ENCODE measurements around the gene LCORL.
"Not testable (repeated sequence)": the region's sequence is repeated elsewhere in the genome, so short reads cannot be mapped to it uniquely, and the experiment has no call there.

LCORL gene

DNA sequence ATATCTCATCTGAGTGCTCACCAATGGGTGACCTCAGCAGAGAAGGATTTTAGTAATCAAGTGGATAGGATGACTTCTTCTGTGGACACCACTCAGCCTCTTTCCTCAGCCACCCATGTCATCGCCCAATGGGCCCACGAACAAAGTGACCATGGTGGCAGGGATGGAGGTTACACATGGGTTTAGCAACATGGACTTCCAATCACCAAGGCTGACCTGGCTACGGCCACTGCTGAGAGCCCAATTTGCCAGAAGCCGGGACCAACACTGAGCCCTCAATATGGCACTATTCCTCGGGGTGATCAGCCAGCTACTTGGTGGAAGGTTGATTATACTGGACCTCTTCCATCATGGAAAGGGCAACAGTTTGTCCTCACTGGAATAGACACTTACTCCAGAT is 97.4 kb downstream of the LCORL start:
- no peak for DNase-seq

DNA sequence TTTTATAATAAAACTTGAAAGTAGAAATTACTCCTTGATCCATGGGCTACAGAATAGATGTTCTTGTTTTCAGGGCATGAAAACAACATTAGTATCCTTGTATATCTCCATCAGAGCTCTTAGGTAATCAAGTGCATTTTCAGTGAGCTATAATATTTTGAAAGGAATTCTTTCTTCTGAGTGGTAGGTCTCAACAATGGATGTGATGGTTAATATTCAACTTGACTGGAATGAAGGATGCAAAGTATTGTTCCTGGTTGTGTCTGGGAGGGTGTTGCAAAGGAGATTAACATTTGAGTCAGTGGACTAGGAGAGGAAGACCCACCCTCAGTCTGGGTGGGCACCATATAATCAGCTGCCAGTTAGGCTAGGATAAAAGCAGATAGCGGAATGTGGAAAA is 100.1 kb downstream of the LCORL start:
- DNase-seq, result no peak

DNA sequence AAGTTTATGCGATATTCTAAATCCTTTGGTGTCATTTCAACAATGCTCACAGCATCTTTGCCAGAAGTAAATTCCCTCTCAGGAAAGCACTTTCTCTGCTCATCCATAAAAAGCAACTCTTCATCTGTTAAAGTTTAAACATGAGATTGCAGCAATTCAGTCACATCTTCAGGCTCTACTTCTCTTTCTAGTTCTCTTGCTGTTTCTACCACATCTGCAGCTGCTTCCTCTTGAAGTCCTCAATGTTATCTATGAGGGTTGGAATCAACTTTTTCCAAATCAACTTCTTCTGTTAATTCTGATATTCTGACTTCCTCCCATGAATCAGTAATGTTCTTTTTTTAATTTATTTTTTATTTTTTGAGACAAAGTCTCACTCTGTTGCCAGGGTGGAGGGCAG is 100.9 kb downstream of the LCORL start:
- DNase-seq, result no peak

DNA sequence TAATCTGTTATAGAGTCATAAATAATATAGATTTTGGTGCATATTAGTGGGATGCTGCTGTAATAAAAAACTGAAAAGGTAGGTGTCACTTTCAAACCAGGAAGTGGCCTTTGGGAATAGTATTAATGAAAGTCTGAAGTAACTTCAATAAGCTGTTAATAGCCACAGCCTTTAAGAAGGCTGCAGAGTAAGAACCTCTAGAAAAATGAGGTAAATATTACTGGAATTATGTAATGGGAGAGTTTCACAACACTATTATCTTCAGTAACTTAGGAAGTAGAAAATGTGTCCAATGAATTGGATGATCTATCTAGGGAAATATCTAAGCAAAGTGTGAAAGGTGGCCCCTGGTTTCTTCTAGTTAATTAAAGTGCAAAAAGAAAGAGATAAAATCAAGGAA is 106.1 kb downstream of the LCORL start:
- DNase-seq, result no peak

DNA sequence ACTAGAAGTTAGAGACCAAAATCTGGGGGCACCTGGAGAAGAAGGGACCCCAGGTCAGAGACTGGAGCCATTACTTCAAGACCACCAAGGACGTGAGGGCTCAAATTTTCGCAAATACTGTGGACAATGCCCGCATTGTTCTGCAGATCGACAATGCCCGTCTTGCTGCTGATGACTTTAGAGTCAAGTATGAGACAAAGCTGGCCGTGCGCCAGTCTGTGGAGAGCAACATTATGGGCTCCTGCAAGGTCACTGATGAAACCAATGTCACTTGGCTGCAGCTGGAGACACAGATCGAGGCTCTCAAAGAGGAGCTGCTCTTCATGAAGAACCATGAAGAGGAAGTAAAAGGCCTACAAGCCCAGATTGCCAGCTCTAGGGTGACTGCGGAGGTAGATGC is 109.5 kb downstream of the LCORL start:
- DNase-seq, result no peak

DNA sequence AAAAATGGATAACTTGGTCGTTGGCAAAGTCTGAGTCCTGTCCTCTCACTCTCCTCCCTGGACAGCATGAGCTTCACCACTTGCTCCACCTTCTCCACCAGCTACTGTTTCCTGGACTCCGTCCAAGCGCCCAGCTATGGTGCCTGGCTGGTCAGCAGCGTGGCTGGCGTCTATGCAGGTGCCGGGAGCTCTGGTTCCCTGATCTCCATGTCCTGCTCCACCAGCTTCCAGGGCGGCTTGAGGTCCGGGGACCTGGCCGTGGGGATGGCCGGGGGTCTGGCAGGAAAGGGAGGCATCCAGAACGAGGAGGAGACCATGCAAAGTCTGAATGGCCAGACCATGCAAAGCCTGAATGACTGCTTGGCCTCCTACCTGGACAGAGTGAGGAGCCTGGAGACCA is 109.9 kb downstream of the LCORL start:
- no peak for DNase-seq

DNA sequence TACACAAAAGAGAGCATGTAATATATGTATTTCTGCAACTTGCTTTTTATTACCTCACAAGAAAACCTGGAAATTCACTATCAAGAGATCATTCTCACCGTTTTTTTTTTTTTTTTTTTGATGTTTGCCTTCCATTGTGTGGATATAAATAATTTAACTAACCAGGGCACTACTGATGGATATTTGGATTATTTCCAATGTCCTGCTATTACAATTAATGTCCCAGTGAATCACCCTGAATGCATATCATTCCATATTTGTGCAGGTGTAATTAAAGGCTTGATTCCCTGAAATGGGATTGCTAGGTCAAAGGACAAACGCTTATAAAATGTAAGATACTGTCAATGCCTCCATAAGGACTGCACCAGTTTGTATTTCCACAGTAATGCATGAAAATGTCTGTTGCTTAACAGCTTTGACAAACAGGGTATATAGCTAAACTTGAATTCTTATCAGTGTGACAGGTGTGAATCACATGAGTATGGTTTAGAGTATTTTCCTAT is 123.0 kb downstream of the LCORL start:
- DNase-seq, result peak in 1 of 2 experiments; percentile 61

DNA sequence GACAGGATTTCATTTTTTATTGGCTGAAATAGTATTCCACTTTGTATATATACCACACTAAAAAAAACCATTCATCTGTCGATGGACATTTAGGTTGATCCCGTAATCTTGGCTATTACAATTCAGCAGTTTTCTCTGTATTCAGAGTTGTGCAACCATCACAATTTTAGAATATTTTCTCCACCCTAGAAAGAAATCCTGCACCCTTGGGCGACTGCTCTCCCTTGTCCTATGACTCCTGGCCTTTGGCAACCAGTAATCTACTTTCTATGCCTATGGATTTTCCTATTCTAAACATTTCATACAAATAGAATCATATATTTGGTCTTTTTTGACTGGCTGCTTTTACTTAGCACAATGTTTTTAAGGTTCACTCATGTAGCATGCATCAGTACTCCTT is 126.1 kb downstream of the LCORL start:
- DNase-seq, result no peak

DNA sequence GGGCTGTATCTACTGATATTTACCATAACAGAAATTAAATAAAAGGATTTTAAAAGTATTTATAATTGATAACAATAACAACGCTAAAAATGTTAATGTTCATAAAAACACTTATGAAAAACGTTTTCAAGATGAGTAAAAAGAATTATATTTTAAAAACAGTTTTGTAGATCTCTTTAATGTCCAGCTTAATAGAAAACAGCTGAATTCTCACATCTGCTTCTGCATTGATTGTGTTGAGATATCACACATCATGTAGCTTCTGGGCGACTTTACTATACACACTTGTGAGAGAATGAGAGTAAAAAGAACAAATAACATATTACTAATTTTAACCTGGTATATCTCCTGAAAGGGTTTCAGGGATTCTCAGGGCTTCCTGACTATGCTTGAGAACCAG is 127.1 kb downstream of the LCORL start:
- no peak for DNase-seq

DNA sequence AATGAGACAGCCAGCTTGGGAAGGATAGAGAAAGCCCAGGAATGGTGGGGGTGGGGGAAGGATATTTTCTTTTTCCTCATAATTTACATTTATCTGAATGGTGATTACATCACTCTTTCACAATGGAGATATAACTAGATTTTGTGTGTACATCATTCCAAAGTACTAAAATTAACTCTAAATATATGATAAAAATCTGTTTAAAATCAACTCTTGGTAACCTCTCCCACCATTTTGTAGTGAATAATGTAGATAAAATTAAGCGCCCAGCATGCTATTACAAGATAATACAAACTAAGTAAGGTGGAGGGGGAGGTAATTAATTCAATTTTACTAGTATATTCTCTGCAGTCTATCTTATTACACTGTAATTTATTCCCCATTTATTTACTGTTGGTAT is 131.9 kb downstream of the LCORL start:
- no peak for DNase-seq

DNA sequence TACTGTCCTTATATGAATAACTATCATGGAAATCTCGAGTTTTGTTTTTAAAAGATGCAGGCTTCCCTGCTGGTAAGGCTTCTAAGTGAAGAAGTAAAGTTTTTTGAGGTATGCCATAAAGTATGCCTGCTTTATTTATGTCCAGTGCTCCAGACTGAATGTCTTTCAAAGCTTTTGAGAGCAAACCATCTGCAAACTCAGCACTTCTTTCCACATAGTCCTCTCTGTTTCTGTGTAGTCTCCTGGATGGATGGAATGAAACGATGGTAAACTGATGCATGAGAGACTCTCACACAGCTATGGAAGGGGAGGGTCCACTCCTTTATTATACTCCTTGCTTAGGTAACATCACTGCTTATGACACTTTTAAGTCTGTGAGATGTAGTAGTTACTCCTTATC is 137.0 kb downstream of the LCORL start:
- no peak for DNase-seq

DNA sequence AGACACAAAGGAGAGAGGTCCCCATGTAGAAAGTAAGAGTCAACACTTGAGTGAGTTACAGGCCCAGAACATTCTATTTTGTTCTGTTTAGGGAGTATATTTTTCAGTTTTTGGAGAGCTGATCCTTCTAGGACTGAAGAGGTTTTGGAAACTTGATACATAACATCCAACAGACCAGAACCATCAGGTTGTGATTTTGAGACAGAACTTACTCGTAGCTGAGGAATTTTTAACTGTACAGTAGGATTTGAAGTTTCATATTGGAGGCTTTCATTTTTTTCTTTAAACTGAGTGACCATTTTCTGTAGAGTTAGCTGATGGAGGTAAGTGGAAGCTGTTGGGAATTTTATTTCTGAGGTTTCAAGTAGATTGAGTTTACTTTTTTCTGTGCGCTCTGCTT is 137.5 kb downstream of the LCORL start:
- DNase-seq, result no peak

DNA sequence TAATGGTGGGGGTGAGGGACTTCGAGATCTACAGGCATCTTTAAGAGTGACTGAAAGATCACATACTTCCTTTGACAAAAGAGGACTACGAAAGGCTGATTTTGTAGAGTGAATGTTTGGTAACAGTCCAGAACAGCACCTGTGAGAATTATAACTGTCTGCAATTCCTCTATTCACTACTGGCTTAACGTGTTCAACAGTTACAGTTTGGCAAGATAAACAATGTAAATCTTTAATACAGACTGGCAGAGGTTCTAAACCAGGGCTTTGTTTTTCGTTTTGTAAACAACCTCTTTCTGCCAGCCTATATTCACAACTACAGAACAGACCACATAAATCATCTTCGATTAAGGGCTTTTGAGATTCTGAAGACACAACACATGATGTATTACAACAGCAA is 143.9 kb downstream of the LCORL start:
- DNase-seq, result no peak

DNA sequence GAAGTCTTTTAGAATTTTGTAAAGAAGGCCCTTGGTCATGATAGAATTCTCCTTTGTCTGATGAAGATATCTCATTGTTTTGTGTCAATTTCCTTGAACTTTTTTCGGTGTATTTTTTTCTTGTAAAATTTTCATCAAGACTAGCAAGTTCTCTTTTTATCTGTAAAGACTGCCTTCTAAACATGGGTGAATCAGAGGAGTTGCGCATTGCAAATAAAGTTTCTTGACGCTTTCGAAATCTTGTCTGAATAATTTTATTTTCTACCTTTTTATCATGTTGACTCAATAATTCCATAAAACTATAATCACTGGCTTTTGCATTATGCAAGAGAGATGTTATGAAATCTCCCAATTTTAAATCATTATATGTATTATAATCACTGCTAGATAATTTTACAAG is 144.6 kb downstream of the LCORL start:
- no peak for DNase-seq

DNA sequence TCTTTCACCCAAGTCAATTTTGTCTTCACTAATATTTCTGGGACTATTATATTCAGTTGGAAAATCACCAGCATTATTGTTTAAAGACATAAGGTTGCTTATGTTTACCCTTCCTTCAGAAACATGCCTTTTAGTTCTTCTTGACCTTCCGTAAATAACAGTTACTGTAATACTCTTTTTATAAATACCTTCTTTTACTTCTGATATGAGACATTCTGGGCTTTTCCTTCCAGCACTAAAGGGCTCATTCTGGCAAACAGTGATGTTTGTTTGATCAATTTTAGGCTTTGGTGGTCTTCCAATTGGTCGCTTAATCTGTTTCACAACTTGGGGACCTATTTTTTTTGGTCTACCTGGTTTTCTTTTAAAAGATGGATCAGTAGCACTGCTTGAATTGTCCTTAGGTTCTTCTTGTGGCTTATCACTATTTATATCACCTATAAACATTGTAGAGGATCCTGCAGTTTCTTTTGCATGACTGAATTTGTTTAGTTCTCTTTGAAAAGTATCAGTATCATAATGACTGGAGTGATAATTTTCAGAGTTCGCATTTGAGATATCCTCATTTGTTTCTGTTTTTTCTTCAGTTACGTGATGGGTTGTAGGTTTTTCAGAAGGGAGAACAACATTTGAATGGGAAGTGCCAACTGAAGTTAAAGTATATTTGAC is 146.0 kb downstream of the LCORL start:
- DNase-seq, result no peak

DNA sequence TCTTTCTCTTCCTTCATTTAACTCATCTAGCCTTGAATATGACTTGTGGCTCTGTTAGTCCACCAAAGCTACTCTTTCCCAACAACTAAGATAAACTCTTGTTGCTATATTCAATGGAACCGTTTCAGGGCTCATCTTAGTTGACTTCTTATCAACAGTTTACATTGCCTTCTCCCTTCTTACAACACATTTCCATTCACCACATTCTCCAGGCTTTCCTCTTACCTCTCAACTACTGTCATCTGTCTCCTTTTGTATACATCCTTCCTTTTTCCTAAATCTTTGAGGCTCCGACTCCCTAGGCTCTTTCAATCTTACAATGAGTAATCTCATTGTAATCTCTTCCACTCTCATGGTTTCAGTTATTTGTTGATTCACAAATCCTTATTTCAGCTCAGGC is 152.2 kb downstream of the LCORL start:
- DNase-seq, result no peak

DNA sequence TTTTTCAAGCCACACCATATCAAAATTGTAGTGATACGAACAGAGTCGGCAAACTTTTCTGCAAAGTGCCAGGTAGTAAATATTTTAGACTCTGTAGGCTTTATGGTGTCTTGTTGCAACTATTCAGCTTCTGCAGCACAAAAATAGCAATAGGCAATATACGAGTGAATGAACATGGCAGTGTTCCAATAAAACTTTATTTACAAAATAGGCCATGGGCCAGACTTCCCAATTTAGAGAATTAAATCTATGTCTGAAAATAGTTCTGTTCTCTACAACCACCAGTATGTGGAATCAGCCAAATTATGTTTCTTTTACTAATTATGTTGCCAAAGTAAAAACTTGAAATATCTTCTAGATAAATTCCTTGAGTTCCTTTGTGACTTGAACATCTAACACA is 154.3 kb downstream of the LCORL start:
- no peak for DNase-seq

DNA sequence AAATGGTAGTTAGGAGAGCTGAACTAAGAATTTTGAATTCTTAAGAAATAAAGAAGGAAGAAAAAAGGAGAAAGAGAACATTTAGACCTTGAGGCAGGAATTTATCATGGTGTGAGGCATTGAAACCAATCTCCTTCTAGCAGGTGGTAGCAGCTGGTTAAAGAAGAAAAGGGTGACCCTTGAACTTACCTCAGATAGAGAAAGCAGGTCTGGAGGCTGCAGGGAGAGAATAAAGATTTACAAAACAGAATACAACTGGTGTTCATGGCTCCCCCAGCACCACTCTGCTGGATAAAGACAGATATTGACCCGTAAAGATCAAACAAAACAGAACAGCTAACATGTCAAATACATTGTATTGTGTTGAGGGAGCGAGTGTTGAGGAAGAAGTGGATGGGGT is 154.7 kb downstream of the LCORL start:
- no peak for DNase-seq

DNA sequence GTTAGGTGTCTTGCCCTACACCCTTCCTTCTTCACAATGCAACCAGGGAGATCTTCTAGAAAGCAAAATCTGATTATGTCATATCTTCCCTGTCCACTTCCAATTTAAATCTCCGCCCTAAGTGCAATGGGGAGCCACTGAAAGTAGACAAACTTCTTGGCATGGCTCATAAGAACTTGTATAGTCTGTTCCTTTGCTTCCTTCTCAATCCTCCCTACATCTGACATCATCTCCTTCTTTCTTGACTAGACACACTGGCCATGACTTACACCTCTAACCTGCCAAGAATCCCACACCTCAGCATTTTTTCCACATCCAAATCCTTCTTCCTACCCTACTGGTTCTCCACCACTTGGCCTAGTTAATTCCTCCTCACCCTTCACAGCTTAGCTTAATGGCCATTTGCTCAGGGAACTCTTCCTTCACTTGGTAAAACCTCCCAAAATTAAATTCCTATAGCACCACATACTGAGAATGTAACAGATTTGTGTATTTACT is 155.6 kb downstream of the LCORL start:
- DNase-seq, result no peak

DNA sequence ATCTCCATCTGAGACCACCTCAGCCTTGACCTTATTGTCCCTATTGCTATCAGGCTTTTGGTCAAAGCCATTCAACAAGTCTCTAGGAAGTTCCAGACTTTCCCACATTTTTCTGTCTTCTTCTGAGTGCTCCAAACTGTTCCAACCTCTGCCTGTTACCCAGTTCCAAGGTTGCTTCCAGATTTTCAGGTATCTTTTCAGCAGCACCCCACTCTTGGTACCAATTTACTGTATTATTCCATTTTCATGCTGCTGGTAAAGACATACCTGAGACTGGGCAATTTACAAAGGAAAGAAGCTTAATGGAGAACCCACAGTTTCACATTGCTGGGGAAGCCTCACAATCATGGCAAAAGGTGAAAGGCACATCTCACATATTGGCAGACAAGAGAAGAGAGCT is 159.6 kb downstream of the LCORL start:
- not testable (repeated sequence) for DNase-seq

DNA sequence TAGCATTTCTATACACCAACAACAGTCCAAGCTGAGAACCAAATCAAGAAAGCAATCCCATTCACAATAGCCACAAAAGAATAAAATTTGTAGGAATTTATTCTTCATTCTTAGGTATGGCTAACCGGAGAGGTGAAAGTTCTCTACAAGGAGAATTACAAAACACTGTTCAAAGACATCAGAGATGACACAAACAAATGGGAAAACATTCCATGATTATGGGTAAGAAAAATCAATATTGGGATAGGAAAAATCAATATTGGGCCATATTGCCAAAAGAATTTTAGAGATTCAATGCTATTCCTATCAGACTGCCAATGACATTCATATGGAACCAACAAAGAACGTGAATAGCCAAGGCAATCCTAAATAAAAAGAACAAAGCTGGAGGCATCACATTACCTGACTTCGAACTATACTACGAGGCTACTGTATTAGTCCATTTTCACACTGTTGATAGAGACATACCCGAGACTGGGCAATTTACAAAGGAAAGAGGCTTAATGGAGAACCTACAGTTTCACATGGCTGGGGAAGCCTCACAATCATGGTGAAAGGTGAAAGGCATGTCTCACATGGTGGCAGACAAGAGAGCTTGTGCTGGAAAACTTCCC is 161.7 kb downstream of the LCORL start:
- no peak for DNase-seq

DNA sequence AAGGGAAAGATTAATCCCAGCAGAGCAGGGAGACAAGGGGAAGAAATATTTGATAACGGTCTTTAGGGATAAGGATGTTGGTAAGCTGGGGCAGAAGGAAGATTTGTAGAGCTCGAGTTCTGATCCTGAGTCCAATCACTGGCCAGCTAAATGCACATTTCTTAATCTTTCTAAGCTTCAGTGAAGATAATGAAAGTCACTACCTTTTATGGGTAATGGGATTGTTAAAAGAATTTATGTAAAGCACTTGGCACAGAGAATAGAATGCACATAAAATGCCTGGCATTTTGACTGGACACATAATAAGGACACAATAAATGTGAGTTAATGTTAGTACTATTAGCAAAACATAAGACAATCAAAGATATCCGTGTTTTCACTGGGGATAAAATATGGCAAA is 167.5 kb downstream of the LCORL start:
- DNase-seq, result no peak

DNA sequence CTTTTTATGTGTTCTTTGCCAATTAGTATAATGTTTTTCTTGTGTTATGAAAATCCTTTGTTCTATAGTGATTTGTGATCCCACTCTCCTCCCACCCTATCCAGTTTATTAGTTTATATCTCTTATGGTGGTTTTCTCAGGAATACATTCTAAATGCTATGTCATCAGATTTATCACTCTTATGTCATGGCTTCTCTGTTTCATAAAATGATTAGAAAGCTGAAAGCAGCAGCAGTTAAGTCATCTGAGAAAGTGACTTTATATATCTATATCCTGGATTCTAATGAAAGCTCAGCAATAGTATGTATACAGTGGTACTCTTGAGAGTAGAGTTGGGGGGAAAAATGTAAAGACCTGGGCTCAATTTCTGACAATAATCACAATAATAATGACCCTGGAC is 169.6 kb downstream of the LCORL start:
- no peak for DNase-seq

DNA sequence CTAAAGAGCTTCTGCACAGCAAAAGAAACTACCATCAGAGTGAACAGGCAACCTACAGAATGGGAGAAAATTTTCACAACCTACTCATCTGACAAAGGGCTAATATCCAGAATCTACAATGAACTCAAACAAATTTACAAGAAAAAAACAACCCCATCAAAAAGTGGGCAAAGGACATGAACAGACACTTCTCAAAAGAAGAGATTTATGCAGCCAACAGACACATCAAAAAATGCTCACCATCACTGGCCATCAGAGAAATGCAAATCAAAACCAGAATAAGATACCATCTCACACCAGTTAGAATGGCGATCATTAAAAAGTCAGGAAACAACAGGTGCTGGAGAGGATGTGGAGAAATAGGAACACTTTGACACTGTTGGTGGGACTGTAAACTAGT is 171.3 kb downstream of the LCORL start:
- not testable (repeated sequence) for DNase-seq

DNA sequence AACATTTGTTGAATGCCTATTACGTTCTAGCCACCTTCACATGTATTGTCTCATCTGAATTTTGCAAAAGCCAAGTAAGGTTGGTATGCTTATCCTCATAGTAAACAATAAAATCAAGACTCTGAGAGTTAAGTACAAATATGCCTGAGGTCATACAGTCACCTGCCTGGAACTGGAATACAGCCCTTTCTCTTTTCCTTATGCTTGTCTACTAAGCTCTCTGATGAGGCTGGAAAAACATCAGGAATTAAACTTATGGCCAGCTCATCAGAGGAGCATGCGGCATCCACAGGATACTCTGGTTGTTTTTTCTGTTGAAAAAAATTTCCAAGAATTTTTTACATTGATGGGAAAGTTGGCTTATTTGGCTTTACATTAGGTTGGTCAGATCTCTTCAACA is 175.3 kb downstream of the LCORL start:
- DNase-seq, result no peak
